Stimulated activated memory B cell treated with anti-CD40 and anti-IgM and Interleukin-4, amounts not matched to agents 10 μg/mL and 1 μg/mL and 100 μg/mL, for 72 hours (primary cell): ENCODE data around the gene DYNLRB1.
A peak's percentile ranks its signal among the peaks of the same experiment; 100 is the strongest.

Source experiments
- ATAC-seq: fragments of 150-1000 bp; cut with Tn5 transposase; 2 replicates; pipeline ENCODE4 v1.10.0; 2021
- H3K27ac Mint-ChIP-seq: one replicate; pipeline ENCODE4 v1.8.0; 2022; ENCODE audit warnings: mild to moderate bottlenecking, mixed read lengths
- H3K27me3 Mint-ChIP-seq: one replicate; pipeline ENCODE4 v1.8.0; 2022; ENCODE audit warnings: mixed read lengths
- H3K36me3 Mint-ChIP-seq: one replicate; pipeline ENCODE4 v1.8.0; 2022; ENCODE audit warnings: mixed read lengths
- H3K4me1 Mint-ChIP-seq: one replicate; pipeline ENCODE4 v1.8.0; 2022; ENCODE audit warnings: mixed read lengths
- H3K4me3 Mint-ChIP-seq: one replicate; pipeline ENCODE4 v1.8.0; 2022; ENCODE audit warnings: mild to moderate bottlenecking, moderate library complexity, mixed read lengths
- H3K9me3 Mint-ChIP-seq: one replicate; pipeline ENCODE4 v1.8.0; 2022; ENCODE audit warnings: mixed read lengths

The DYNLRB1 gene

GRCh38 chr20:34522969-34523871 is 7.0 kb downstream of the DYNLRB1 start:
- Mint-ChIP-seq H3K36me3 (peaks cover 21% of the 10 kb centered on the region), H3K4me1 (peaks cover 33% of the 10 kb centered on the region), H3K9me3 (no peaks in the 10 kb centered on the region), H3K4me3 (no peak overlapping the region), H3K27ac (no peak overlapping the region), H3K27me3 (no peaks in the 10 kb centered on the region)
- ATAC-seq: no peak

- peaks cover 25% of the 10 kb centered on the region for H3K4me1 Mint-ChIP-seq
- H3K36me3 Mint-ChIP-seq: peaks cover 21% of the 10 kb centered on the region
- H3K4me3 Mint-ChIP-seq: no peak overlapping the region
- no peaks in the 10 kb centered on the region for H3K9me3 Mint-ChIP-seq
- no peak for ATAC-seq
- H3K27ac Mint-ChIP-seq: no peak overlapping the region
- no peaks in the 10 kb centered on the region for H3K27me3 Mint-ChIP-seq
These were observed 8.2 kb downstream of the DYNLRB1 start for GRCh38 chr20:34524426-34524825.

- H3K9me3 Mint-ChIP-seq: no peaks in the 10 kb centered on the region
- no peak overlapping the region for H3K27ac Mint-ChIP-seq
- no peak for ATAC-seq
- H3K27me3 Mint-ChIP-seq: no peaks in the 10 kb centered on the region
- peaks cover 27% of the 10 kb centered on the region for H3K36me3 Mint-ChIP-seq
- no peak overlapping the region for H3K4me3 Mint-ChIP-seq
- H3K4me1 Mint-ChIP-seq: peaks cover 21% of the 10 kb centered on the region
These were observed 9.1 kb downstream of the DYNLRB1 start for GRCh38 chr20:34525342-34525708.

- Mint-ChIP-seq H3K4me1 (peaks cover 25% of the 10 kb centered on the region), H3K36me3 (peaks cover 32% of the 10 kb centered on the region), H3K27ac (no peak overlapping the region)
These were observed 9.6 kb downstream of the DYNLRB1 start for GRCh38 chr20:34525709-34526416.

GRCh38 chr20:34526466-34526865 is 10.2 kb downstream of the DYNLRB1 start:
- no peak for ATAC-seq
- H3K27ac Mint-ChIP-seq: no peak overlapping the region
- H3K36me3 Mint-ChIP-seq: peaks cover 36% of the 10 kb centered on the region
- peaks cover 24% of the 10 kb centered on the region for H3K4me1 Mint-ChIP-seq
- H3K27me3 Mint-ChIP-seq: no peaks in the 10 kb centered on the region
- no peaks in the 10 kb centered on the region for H3K9me3 Mint-ChIP-seq
- H3K4me3 Mint-ChIP-seq: no peak overlapping the region

More at GRCh38 chr20:34525709-34526416, 9.6 kb downstream of the DYNLRB1 start:
- Mint-ChIP-seq H3K4me3 (no peak overlapping the region), H3K27me3 (no peaks in the 10 kb centered on the region), H3K9me3 (no peaks in the 10 kb centered on the region)
- no peak for ATAC-seq

GRCh38 chr20:34527016-34527415 is 10.8 kb downstream of the DYNLRB1 start:
- Mint-ChIP-seq H3K4me1 (peaks cover 25% of the 10 kb centered on the region), H3K9me3 (no peaks in the 10 kb centered on the region), H3K36me3 (peaks cover 38% of the 10 kb centered on the region), H3K4me3 (no peak overlapping the region), H3K27ac (no peak overlapping the region), H3K27me3 (no peaks in the 10 kb centered on the region)
- ATAC-seq: no peak

GRCh38 chr20:34528921-34529297 is 12.7 kb downstream of the DYNLRB1 start:
- Mint-ChIP-seq H3K9me3 (no peaks in the 10 kb centered on the region), H3K27ac (no peak overlapping the region), H3K4me3 (no peak overlapping the region), H3K4me1 (peaks cover 11% of the 10 kb centered on the region), H3K36me3 (peaks cover 35% of the 10 kb centered on the region), H3K27me3 (no peaks in the 10 kb centered on the region)
- no peak for ATAC-seq

GRCh38 chr20:34529742-34530141 is 13.5 kb downstream of the DYNLRB1 start:
- Mint-ChIP-seq H3K4me3 (no peak overlapping the region), H3K36me3 (peaks cover 42% of the 10 kb centered on the region), H3K27ac (no peak overlapping the region), H3K27me3 (no peaks in the 10 kb centered on the region), H3K4me1 (peaks cover 11% of the 10 kb centered on the region), H3K9me3 (no peaks in the 10 kb centered on the region)
- no peak for ATAC-seq

- Mint-ChIP-seq H3K27ac (peak overlapping the region; percentile 23), H3K4me3 (no peak overlapping the region), H3K36me3 (peaks cover 46% of the 10 kb centered on the region), H3K9me3 (no peaks in the 10 kb centered on the region), H3K4me1 (peaks cover 11% of the 10 kb centered on the region), H3K27me3 (no peaks in the 10 kb centered on the region)
- no peak for ATAC-seq
These were observed 14.1 kb downstream of the DYNLRB1 start for GRCh38 chr20:34530342-34530741.

- Mint-ChIP-seq H3K27me3 (no peaks in the 10 kb centered on the region), H3K36me3 (peaks cover 45% of the 10 kb centered on the region), H3K9me3 (no peaks in the 10 kb centered on the region), H3K4me3 (no peak overlapping the region), H3K4me1 (peaks cover 11% of the 10 kb centered on the region), H3K27ac (peak overlapping the region; percentile 15)
- no peak for ATAC-seq
These were observed 15.5 kb downstream of the DYNLRB1 start for GRCh38 chr20:34531608-34532265.

- Mint-ChIP-seq H3K4me1 (peaks cover 11% of the 10 kb centered on the region), H3K27ac (no peak overlapping the region), H3K9me3 (no peaks in the 10 kb centered on the region), H3K36me3 (peaks cover 44% of the 10 kb centered on the region), H3K4me3 (no peak overlapping the region), H3K27me3 (no peaks in the 10 kb centered on the region)
- ATAC-seq: no peak
These were observed 16.1 kb downstream of the DYNLRB1 start for GRCh38 chr20:34532320-34532719.

GRCh38 chr20:34532756-34533155 is 16.5 kb downstream of the DYNLRB1 start:
- Mint-ChIP-seq H3K36me3 (peaks cover 44% of the 10 kb centered on the region), H3K9me3 (no peaks in the 10 kb centered on the region), H3K27ac (no peak overlapping the region), H3K4me3 (no peak overlapping the region), H3K4me1 (peaks cover 11% of the 10 kb centered on the region), H3K27me3 (no peaks in the 10 kb centered on the region)
- no peak for ATAC-seq

GRCh38 chr20:34534391-34535165 is 18.4 kb downstream of the DYNLRB1 start:
- H3K4me3 Mint-ChIP-seq: no peak overlapping the region
- H3K36me3 Mint-ChIP-seq: peaks cover 45% of the 10 kb centered on the region
- no peaks in the 10 kb centered on the region for H3K9me3 Mint-ChIP-seq
- peaks cover 11% of the 10 kb centered on the region for H3K4me1 Mint-ChIP-seq
- H3K27ac Mint-ChIP-seq: peak overlapping the region; percentile 54
- no peak for ATAC-seq
- H3K27me3 Mint-ChIP-seq: no peaks in the 10 kb centered on the region

GRCh38 chr20:34535301-34535840 is 19.1 kb downstream of the DYNLRB1 start:
- peaks cover 11% of the 10 kb centered on the region for H3K4me1 Mint-ChIP-seq
- H3K4me3 Mint-ChIP-seq: no peak overlapping the region
- H3K27ac Mint-ChIP-seq: no peak overlapping the region
- no peaks in the 10 kb centered on the region for H3K9me3 Mint-ChIP-seq
- peaks cover 47% of the 10 kb centered on the region for H3K36me3 Mint-ChIP-seq
- ATAC-seq: no peak
- no peaks in the 10 kb centered on the region for H3K27me3 Mint-ChIP-seq
